H9 (cell line): ENCODE data around the gene ZC3H12C. TPM values are rescaled to one million over a fixed set of nuclear protein-coding genes. Genes with fewer than 3 reads are reported as not detected.
A peak's percentile ranks its signal among the peaks of the same experiment; 100 is the strongest.

Experiments used
- DNase-seq: peaks from one replicate; pipeline ENCODE4 v3.0.0-alpha.2; 2017
- H2AFZ ChIP-seq: one replicate; pipeline ENCODE4 v1.6.1; 2013; ENCODE audit warnings: mild to moderate bottlenecking, low read length, control low read depth, moderate library complexity
- H2AK5ac ChIP-seq: 2 replicates; pipeline ENCODE4 v1.6.1; 2013; ENCODE audit warnings: low read length, control low read depth, mixed read lengths; ENCODE audit not compliant: insufficient read length
- H2BK120ac ChIP-seq: one replicate; pipeline ENCODE4 v1.6.1; 2013; ENCODE audit warnings: low read depth, mild to moderate bottlenecking, low read length, control low read depth, inconsistent platforms; ENCODE audit not compliant: poor library complexity, severe bottlenecking
- H2BK12ac ChIP-seq: 2 replicates; pipeline ENCODE4 v1.6.1; 2013; ENCODE audit warnings: low read length, control low read depth, mixed read lengths, low read depth; ENCODE audit not compliant: insufficient read length
- H2BK15ac ChIP-seq: 2 replicates; pipeline ENCODE4 v1.6.1; 2013; ENCODE audit warnings: low read depth, low read length, control low read depth
- H2BK20ac ChIP-seq: one replicate; pipeline ENCODE4 v1.6.1; 2013; ENCODE audit warnings: low read depth, mild to moderate bottlenecking, low read length, control low read depth, inconsistent platforms; ENCODE audit not compliant: poor library complexity, severe bottlenecking
- H2BK5ac ChIP-seq: 2 replicates; pipeline ENCODE4 v1.6.1; 2013; ENCODE audit warnings: low read length, control low read depth, mixed read lengths; ENCODE audit not compliant: insufficient read length
- H3K14ac ChIP-seq: 2 replicates; pipeline ENCODE4 v1.6.1; 2013; ENCODE audit warnings: low read length, control low read depth; ENCODE audit not compliant: insufficient read depth
- H3K18ac ChIP-seq: 2 replicates; pipeline ENCODE4 v1.6.1; 2013; ENCODE audit warnings: low read depth, mild to moderate bottlenecking, mixed read lengths, low read length, control low read depth; ENCODE audit not compliant: insufficient read length
- H3K23ac ChIP-seq: 2 replicates; pipeline ENCODE4 v1.6.1; 2013; ENCODE audit warnings: low read length, control low read depth, mixed read lengths, low read depth; ENCODE audit not compliant: insufficient read length
- H3K23me2 ChIP-seq: 2 replicates; pipeline ENCODE4 v1.6.1; 2013; ENCODE audit warnings: low read depth, mild to moderate bottlenecking, mixed read lengths, low read length, control low read depth; ENCODE audit not compliant: insufficient read length, poor library complexity, severe bottlenecking
- H3K27ac ChIP-seq: 2 replicates; pipeline ENCODE4 v1.5.1; 2013; ENCODE audit warnings: low read length, control low read depth, mixed read lengths, low read depth; ENCODE audit not compliant: insufficient read length
- H3K27me3 ChIP-seq: 2 replicates; pipeline ENCODE4 v1.6.1; 2013; ENCODE audit warnings: low read length, control low read depth, inconsistent platforms; ENCODE audit not compliant: insufficient read depth
- H3K4ac ChIP-seq: 2 replicates; pipeline ENCODE4 v1.6.1; 2013; ENCODE audit warnings: low read depth, mild to moderate bottlenecking, control low read depth, inconsistent platforms, low read length, moderate library complexity
- H3K4me1 ChIP-seq: 2 replicates; pipeline ENCODE4 v1.6.1; 2013; ENCODE audit warnings: low read length, control low read depth, inconsistent platforms; ENCODE audit not compliant: insufficient read depth
- H3K4me2 ChIP-seq: 2 replicates; pipeline ENCODE4 v1.6.1; 2013; ENCODE audit warnings: low read length, control low read depth, mixed read lengths; ENCODE audit not compliant: insufficient read length, insufficient read depth
- H3K56ac ChIP-seq: 2 replicates; pipeline ENCODE4 v1.6.1; 2013; ENCODE audit warnings: low read depth, mild to moderate bottlenecking, mixed read lengths, low read length, control low read depth; ENCODE audit not compliant: insufficient read length
- H3K79me1 ChIP-seq: 2 replicates; pipeline ENCODE4 v1.6.1; 2013; ENCODE audit warnings: low read depth, mild to moderate bottlenecking, moderate library complexity, low read length, control low read depth, inconsistent platforms; ENCODE audit not compliant: insufficient read depth, poor library complexity, severe bottlenecking
- H3K79me2 ChIP-seq: 2 replicates; pipeline ENCODE4 v1.6.1; 2013; ENCODE audit warnings: low read length, control low read depth, inconsistent platforms; ENCODE audit not compliant: insufficient read depth
- H3K9ac ChIP-seq: 2 replicates; pipeline ENCODE4 v1.6.1; 2013; ENCODE audit warnings: low read length, control low read depth, mixed read lengths; ENCODE audit not compliant: insufficient read length; ENCODE audit errors: extremely low read depth
- H3K9me3 ChIP-seq: one replicate; pipeline ENCODE4 v1.6.1; 2013; ENCODE audit warnings: low read depth, low read length, inconsistent platforms; ENCODE audit not compliant: control insufficient read depth
- H3T11ph ChIP-seq: one replicate; pipeline ENCODE4 v1.6.1; 2013; ENCODE audit warnings: mild to moderate bottlenecking, low read length, control low read depth, inconsistent platforms
- H4K20me1 ChIP-seq: one replicate; pipeline ENCODE4 v1.6.1; 2013; ENCODE audit not compliant: control insufficient read depth, insufficient read length, insufficient read depth
- H4K5ac ChIP-seq: 2 replicates; pipeline ENCODE4 v1.6.1; 2013; ENCODE audit warnings: low read depth, mild to moderate bottlenecking, mixed read lengths, low read length, control low read depth; ENCODE audit not compliant: insufficient read length
- H4K8ac ChIP-seq: replicated peaks from 2 replicates; pipeline ENCODE4 v1.6.1; 2013; ENCODE audit warnings: low read length, control low read depth, mixed read lengths, low read depth; ENCODE audit not compliant: insufficient read length
- H4K91ac ChIP-seq: 2 replicates; pipeline ENCODE4 v1.6.1; 2013; ENCODE audit warnings: low read depth, mild to moderate bottlenecking, moderate library complexity, mixed read lengths, low read length, control low read depth; ENCODE audit not compliant: insufficient read length
- H3K27ac Mint-ChIP-seq, 3 experiments: 2 replicates in 2 of 3; 3 replicates in 1 of 3; pipeline ENCODE4 v1.8.0; 2020 to 2021; ENCODE audit warnings: mixed read lengths in 3 of 3, mild to moderate bottlenecking in 1 of 3, moderate library complexity in 1 of 3
- H3K27me3 Mint-ChIP-seq: 2 replicates; pipeline ENCODE4 v1.8.0; 2021; ENCODE audit warnings: low read depth, mild to moderate bottlenecking, moderate library complexity, mixed read lengths
- H3K36me3 Mint-ChIP-seq, 3 experiments: 2 replicates in 2 of 3; 3 replicates in 1 of 3; pipeline ENCODE4 v1.8.0; 2020 to 2021; ENCODE audit warnings: low read depth in 3 of 3, mixed read lengths in 3 of 3; ENCODE audit not compliant: insufficient read depth in 1 of 3
- H3K4me1 Mint-ChIP-seq, 2 experiments: 2 replicates each; pipeline ENCODE4 v1.8.0; 2020; ENCODE audit warnings: mixed read lengths in 2 of 2
- H3K4me3 Mint-ChIP-seq, 2 experiments: 2 replicates in 1 of 2; 3 replicates in 1 of 2; pipeline ENCODE4 v1.8.0; 2020 to 2021; ENCODE audit warnings: mild to moderate bottlenecking in 2 of 2, mixed read lengths in 2 of 2, moderate library complexity in 1 of 2
- H3K9me3 Mint-ChIP-seq, 2 experiments: 2 replicates in 1 of 2; 3 replicates in 1 of 2; pipeline ENCODE4 v1.8.0; 2020; ENCODE audit warnings: mild to moderate bottlenecking in 2 of 2, mixed read lengths in 2 of 2, moderate library complexity in 1 of 2
- WGBS: extraction: QIAGEN DNeasy Blood & Tissue Kit; methylation state at CpG from one replicate; pipeline ENCODE4 v1.1.7; 2013; ENCODE audit warnings: missing lambda C conversion rate, low lambda C conversion rate, mixed read lengths; ENCODE audit not compliant: insufficient read length; ENCODE audit errors: extremely low coverage; 5-methylcytosine and 5-hydroxymethylcytosine counted together
- total RNA-seq: library from RNA; stranded (reverse); gene quantifications from 2 replicates; pipeline ENCODE4 v1.2.1, GENCODE V29; 2021
- TF ChIP-seq, protein P1 (sequence below): fragments of 200-600 bp; sonication (generic); conservative IDR thresholded peaks from 3 replicates; pipeline ENCODE4 v1.8.0; 2021; ENCODE audit warnings: antibody characterized with exemption, mild to moderate bottlenecking

Gene ZC3H12C
- total RNA-seq, 1 experiment from 2014 or later = 4.8 TPM

DNA sequence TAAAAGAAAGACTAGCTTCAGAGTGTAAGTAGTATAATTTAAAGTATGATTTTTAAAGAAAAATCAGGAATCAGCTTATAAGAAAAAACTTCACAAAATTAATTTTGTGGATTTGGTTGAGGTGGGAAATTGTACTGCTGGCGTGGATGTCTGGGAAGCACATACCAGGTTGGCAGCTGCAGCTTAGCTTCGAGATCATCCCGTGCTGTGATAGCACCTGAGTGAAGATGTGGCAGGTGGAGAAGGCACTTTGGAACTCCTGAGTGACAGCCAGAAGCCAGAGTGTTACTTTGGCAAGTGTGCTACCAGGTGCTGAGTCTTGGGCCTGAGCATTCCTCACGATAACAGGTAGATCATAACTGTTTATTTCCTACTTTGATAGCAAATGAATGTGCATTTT lies 17.7 kb downstream of the ZC3H12C start:
- Histone ChIP-seq H3K14ac (no peak overlapping the region), H3K23me2 (no peaks in the 10 kb centered on the region), H2AK5ac (no peak overlapping the region), H3K4me1 (no peaks in the 10 kb centered on the region), H3K79me1 (no peaks in the 10 kb centered on the region), H3K9ac (no peak overlapping the region), H3K9me3 (no peaks in the 10 kb centered on the region), H3K27me3 (no peaks in the 10 kb centered on the region), H3K23ac (no peak overlapping the region), H3K56ac (no peak overlapping the region), H2BK20ac (no peak overlapping the region), H2BK12ac (no peak overlapping the region), H4K20me1 (no peaks in the 10 kb centered on the region), H3K18ac (no peak overlapping the region), H2BK5ac (no peak overlapping the region), H3T11ph (no peak overlapping the region), H3K4me2 (no peak overlapping the region), H4K5ac (no peak overlapping the region), H2BK15ac (no peak overlapping the region), H4K91ac (no peak overlapping the region), H3K79me2 (no peaks in the 10 kb centered on the region), H2AFZ (no peak overlapping the region), H4K8ac (no peak overlapping the region), H2BK120ac (no peak overlapping the region), H3K4ac (no peak overlapping the region), H3K27ac (no peak overlapping the region)
- H3K4me3 Mint-ChIP-seq = no peak overlapping the region
- H3K4me1 Mint-ChIP-seq = 0 out of 4 replicates have a peak, but pooled peaks cover 2 to 3% of the 10 kb centered on the region in 2 experiments
- no peaks in the 10 kb centered on the region for H3K27me3 Mint-ChIP-seq
- H3K9me3 Mint-ChIP-seq = peaks cover 9 to 12% of the 10 kb centered on the region in 2 experiments
- DNase-seq = no peak
- H3K36me3 Mint-ChIP-seq = peaks cover 9 to 11% (median 10%) of the 10 kb centered on the region in 3 experiments
- TF ChIP-seq, protein P1, sequence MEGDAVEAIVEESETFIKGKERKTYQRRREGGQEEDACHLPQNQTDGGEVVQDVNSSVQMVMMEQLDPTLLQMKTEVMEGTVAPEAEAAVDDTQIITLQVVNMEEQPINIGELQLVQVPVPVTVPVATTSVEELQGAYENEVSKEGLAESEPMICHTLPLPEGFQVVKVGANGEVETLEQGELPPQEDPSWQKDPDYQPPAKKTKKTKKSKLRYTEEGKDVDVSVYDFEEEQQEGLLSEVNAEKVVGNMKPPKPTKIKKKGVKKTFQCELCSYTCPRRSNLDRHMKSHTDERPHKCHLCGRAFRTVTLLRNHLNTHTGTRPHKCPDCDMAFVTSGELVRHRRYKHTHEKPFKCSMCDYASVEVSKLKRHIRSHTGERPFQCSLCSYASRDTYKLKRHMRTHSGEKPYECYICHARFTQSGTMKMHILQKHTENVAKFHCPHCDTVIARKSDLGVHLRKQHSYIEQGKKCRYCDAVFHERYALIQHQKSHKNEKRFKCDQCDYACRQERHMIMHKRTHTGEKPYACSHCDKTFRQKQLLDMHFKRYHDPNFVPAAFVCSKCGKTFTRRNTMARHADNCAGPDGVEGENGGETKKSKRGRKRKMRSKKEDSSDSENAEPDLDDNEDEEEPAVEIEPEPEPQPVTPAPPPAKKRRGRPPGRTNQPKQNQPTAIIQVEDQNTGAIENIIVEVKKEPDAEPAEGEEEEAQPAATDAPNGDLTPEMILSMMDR = no peak
- WGBS = no CpG with 5 or more reads among the region's 4 CpGs
- peak overlapping the region in 1 of 3 experiments; percentile 66; a peak in 1 of 7 replicates for H3K27ac Mint-ChIP-seq
